Left lung (tissue), 14 donors: ENCODE measurements around the gene TMEM147. TPM values are rescaled to one million over a fixed set of nuclear protein-coding genes. Genes with fewer than 3 reads are reported as not detected.
A peak's percentile ranks its signal among the peaks of the same experiment; 100 is the strongest.

Experiments
- ATAC-seq: fragments of 200-7000 bp; cut with Tn5 transposase; one replicate; pipeline ENCODE4 v1.9.1; 2020; ENCODE audit warnings: moderate library complexity
- DNase-seq, 4 donors: peaks; one replicate each; pipeline ENCODE4 v3.0.0-alpha.2; 2013 to 2020
- H3K27ac ChIP-seq, 2 donors: fragments of 200-600 bp; sonication (generic) in 1 of 2; one replicate each; pipeline versions ENCODE4 v1.5.0 to v1.8.0; 2020 to 2021
- H3K27me3 ChIP-seq, 2 donors: fragments of 200-600 bp; sonication (generic) in 1 of 2; one replicate each; pipeline versions ENCODE4 v1.5.0 to v1.8.0; 2020 to 2021
- H3K36me3 ChIP-seq, 2 donors: fragments of 200-600 bp; sonication (generic) in 1 of 2; one replicate each; pipeline versions ENCODE4 v1.5.0 to v1.8.0; 2020 to 2021
- H3K4me1 ChIP-seq, 2 donors: fragments of 200-600 bp; one replicate each; pipeline ENCODE4 v1.8.0; 2021
- H3K4me3 ChIP-seq, 2 donors: fragments of 200-600 bp; sonication (generic) in 1 of 2; one replicate each; pipeline versions ENCODE4 v1.5.0 to v1.8.0; 2020 to 2021; ENCODE audit warnings: mild to moderate bottlenecking in 1 of 2
- H3K9me3 ChIP-seq, 2 donors: fragments of 200-600 bp; sonication (generic) in 1 of 2; one replicate each; pipeline versions ENCODE4 v1.5.0 to v1.8.0; 2020 to 2021
- intact Hi-C, 2 donors: fragments of 100-400 bp; cut with DNase I; formaldehyde crosslinking; loops; one replicate each; pipeline versions ENCODE4 v1.11.2 to v1.14.2; 2022
- long read RNA-seq, 12 donors: library from polyadenylated mRNA in 2 of 12; unstranded in 2 of 12; transcript quantifications; one replicate each; pipeline ENCODE4 v2.0.0 and lab custom pipeline, GENCODE V29; 2019 to 2026
- polyA plus RNA-seq, 6 donors: library from polyadenylated mRNA; unstranded; fragments of 120-200 nt; gene quantifications; one replicate each; pipeline ENCODE4 v1.2.1, GENCODE V29; 2013; ENCODE audit not compliant: insufficient read length in 6 of 6
- total RNA-seq, 2 donors: library from RNA; stranded (reverse); fragmentation: NEBNext Ultra II Directional; extraction: Animal tissue kit (Norgen Biotek cat#: 25700); gene quantifications; one replicate each; pipeline ENCODE4 v1.2.1, GENCODE V29; 2021
- TF ChIP-seq, protein P1 (sequence below), 2 donors: fragments of 200-600 bp; sonication (generic) in 1 of 2; IDR thresholded peaks; one replicate each; pipeline versions ENCODE4 v1.5.0 to v1.8.0; 2021; ENCODE audit warnings: antibody characterized with exemption in 2 of 2
- donor health status: DM: no; HTN: yes; CAD: no.
- donor health status: DM: no; HTN: no; CAD: no.

Gene TMEM147, protein sequence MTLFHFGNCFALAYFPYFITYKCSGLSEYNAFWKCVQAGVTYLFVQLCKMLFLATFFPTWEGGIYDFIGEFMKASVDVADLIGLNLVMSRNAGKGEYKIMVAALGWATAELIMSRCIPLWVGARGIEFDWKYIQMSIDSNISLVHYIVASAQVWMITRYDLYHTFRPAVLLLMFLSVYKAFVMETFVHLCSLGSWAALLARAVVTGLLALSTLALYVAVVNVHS
- 100 to 1,000 TPM in 1 of 2 donors, 10 to 100 TPM in 1; 98.3 to 112 TPM for total RNA-seq
- polyA plus RNA-seq, result 10 to 100 TPM; 52.7 to 62.3 (median 55.2) TPM
- long read RNA-seq, donor 1, transcript TMEM147-207 (2 exons, 1,783 nt), result minor isoform, 5 of 136 reads
- long read RNA-seq, donor 1, transcript TMEM147-201 (7 exons, 899 nt), result major isoform, 62 of 136 reads
- long read RNA-seq, donor 1, partial matches to known transcripts, result 56 of 136 reads
- long read RNA-seq, donor 1, other reads (novel, unspliced or antisense), result 0 of 136 reads
- long read RNA-seq, donor 2, transcript TMEM147-201 (7 exons, 899 nt), result major isoform, 50 of 96 reads
- long read RNA-seq, donor 2, transcript TMEM147-207 (2 exons, 1,783 nt), result minor isoform, 6 of 96 reads
- long read RNA-seq, donor 2, partial matches to known transcripts, result 28 of 96 reads
- long read RNA-seq, donor 2, other reads (novel, unspliced or antisense), result 0 of 96 reads
- long read RNA-seq, donor 3, transcript TMEM147-207 (2 exons, 1,783 nt), result minor isoform, 5 of 103 reads
- long read RNA-seq, donor 3, transcript TMEM147-201 (7 exons, 899 nt), result major isoform, 54 of 103 reads
- long read RNA-seq, donor 3, partial matches to known transcripts, result 39 of 103 reads
- long read RNA-seq, donor 3, other reads (novel, unspliced or antisense), result 0 of 103 reads
- long read RNA-seq, donor 4, transcript TMEM147-201 (7 exons, 899 nt), result major isoform, 149 of 157 reads
- long read RNA-seq, donor 4, partial matches to known transcripts, result 1 of 157 reads
- long read RNA-seq, donor 4, other reads (novel, unspliced or antisense), result 3 of 157 reads
- long read RNA-seq, donor 5, transcript TMEM147-201 (7 exons, 899 nt), result major isoform, 47 of 86 reads
- long read RNA-seq, donor 5, partial matches to known transcripts, result 29 of 86 reads
- long read RNA-seq, donor 5, other reads (novel, unspliced or antisense), result 0 of 86 reads
- long read RNA-seq, donor 6, transcript TMEM147-201 (7 exons, 899 nt), result major isoform, 50 of 109 reads
- long read RNA-seq, donor 6, transcript TMEM147-207 (2 exons, 1,783 nt), result minor isoform, 8 of 109 reads
- long read RNA-seq, donor 6, partial matches to known transcripts, result 46 of 109 reads
- long read RNA-seq, donor 6, other reads (novel, unspliced or antisense), result 0 of 109 reads
- long read RNA-seq, donor 7, transcript TMEM147-201 (7 exons, 899 nt), result major isoform, 20 of 55 reads
- long read RNA-seq, donor 7, partial matches to known transcripts, result 29 of 55 reads
- long read RNA-seq, donor 7, other reads (novel, unspliced or antisense), result 0 of 55 reads
- long read RNA-seq, donor 8, transcript TMEM147-201 (7 exons, 899 nt), result major isoform, 40 of 74 reads
- long read RNA-seq, donor 8, partial matches to known transcripts, result 22 of 74 reads
- long read RNA-seq, donor 8, other reads (novel, unspliced or antisense), result 0 of 74 reads
- long read RNA-seq, donor 9, partial matches to known transcripts, result 0 of 2 reads
- long read RNA-seq, donor 9, other reads (novel, unspliced or antisense), result 0 of 2 reads
- long read RNA-seq, donor 10, transcript TMEM147-201 (7 exons, 899 nt), result major isoform, 236 of 269 reads
- long read RNA-seq, donor 10, transcript TMEM147-202 (6 exons, 935 nt), result minor isoform, 14 of 269 reads
- long read RNA-seq, donor 10, partial matches to known transcripts, result 2 of 269 reads
- long read RNA-seq, donor 10, other reads (novel, unspliced or antisense), result 13 of 269 reads
- long read RNA-seq, donor 11, result 0 reads
- long read RNA-seq, donor 12, transcript TMEM147-201 (7 exons, 899 nt), result major isoform, 39 of 84 reads
- long read RNA-seq, donor 12, partial matches to known transcripts, result 39 of 84 reads
- long read RNA-seq, donor 12, other reads (novel, unspliced or antisense), result 0 of 84 reads

DNA sequence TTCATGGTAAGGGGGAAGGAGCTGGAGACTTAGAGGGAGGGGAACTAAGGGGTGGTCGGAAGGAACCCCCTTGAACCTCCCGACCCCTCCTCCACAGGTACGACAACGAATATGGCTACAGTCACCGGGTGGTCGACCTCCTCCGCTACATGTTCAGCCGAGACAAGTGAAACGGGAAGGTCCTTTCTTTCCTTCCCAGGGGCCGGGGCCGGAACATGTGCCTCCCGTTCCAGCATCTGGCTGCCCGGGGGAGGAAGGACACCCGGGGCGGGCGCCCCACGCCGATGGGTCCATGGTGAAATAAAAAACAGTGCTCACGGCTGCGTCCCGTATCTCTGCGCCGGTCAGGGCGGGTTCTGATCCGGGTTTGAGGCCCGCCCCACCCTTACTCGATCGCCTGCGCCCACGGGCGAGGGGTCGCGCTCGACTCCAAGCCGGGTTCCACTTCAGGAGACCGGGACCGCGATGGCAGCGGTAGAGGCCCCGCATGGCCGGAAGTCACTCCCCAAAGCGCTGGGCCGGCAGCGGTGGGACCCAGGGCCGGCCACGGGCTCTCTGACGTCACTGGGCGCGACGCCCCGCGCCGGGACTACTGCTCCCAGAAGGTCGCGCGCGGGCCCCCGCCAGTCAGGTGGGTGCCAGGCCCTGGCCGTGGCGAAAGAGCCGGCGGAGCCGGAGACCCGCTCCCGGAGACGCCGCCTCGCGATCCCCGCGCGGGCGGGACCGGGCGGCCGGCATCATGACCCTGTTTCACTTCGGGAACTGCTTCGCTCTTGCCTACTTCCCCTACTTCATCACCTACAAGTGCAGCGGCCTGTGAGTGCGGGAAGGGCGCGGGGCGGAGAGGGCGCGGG, at the start of gene TMEM147:
Gene TMEM147, plus strand, starts transcription at position 626 of the 854 bp plus-strand sequence. Its CDS starts 114 bp downstream, at position 740.
- TF ChIP-seq, protein P1, sequence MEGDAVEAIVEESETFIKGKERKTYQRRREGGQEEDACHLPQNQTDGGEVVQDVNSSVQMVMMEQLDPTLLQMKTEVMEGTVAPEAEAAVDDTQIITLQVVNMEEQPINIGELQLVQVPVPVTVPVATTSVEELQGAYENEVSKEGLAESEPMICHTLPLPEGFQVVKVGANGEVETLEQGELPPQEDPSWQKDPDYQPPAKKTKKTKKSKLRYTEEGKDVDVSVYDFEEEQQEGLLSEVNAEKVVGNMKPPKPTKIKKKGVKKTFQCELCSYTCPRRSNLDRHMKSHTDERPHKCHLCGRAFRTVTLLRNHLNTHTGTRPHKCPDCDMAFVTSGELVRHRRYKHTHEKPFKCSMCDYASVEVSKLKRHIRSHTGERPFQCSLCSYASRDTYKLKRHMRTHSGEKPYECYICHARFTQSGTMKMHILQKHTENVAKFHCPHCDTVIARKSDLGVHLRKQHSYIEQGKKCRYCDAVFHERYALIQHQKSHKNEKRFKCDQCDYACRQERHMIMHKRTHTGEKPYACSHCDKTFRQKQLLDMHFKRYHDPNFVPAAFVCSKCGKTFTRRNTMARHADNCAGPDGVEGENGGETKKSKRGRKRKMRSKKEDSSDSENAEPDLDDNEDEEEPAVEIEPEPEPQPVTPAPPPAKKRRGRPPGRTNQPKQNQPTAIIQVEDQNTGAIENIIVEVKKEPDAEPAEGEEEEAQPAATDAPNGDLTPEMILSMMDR (IDR thresholded peaks at IDR 0.05), result no peak
- intact Hi-C loops, result no loop called here
- peak; percentile 98 for ATAC-seq

DNA sequence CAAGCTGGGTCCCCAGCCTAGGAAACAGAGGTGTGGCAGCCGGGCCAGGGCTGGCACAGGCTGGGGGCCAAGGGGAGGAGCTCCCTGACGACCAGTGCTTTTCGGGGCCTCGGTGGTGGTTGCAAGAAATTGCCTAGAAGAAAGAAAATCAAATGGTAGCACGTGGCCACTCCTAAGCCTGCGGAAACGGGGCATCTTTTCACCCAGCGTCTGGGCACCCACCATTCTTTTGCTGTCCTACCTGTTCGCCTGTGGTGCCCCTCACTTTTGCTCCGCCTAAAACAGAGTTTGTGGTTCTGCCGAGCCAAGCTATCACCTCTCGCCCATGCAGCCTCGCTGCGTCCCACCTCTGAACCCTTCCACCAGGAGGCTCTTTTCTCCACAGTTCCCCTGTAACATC, 48.0 kb upstream of the TMEM147 start:
- ATAC-seq (no peak), DNase-seq (no peak)
- Histone ChIP-seq H3K36me3 (no peaks in the 10 kb centered on the region), H3K9me3 (no peaks in the 10 kb centered on the region), H3K27ac (no peak overlapping the region), H3K27me3 (peaks cover 0 to 3% of the 10 kb centered on the region in 2 donors), H3K4me1 (peaks cover 0 to 8% of the 10 kb centered on the region in 2 donors), H3K4me3 (no peak overlapping the region)
- intact Hi-C loops, result loop anchor here in 1 of 2 donors (10.0 kb wide), 1 partner anchor 143 kb away; the partner anchor contains the start of gene FFAR3
- TF ChIP-seq, protein P1 (IDR thresholded peaks at IDR 0.05), result no peak

More for the DNA sequence above, at the start of gene TMEM147:
- Histone ChIP-seq H3K27ac (peak within 1 kb of the TSS; percentile 34 to 82), H3K4me3 (peak within 1 kb of the TSS; percentile 75 to 95), H3K4me1 (peaks cover 9 to 23% of the 10 kb centered on the region in 2 donors), H3K27me3 (no peaks in the 10 kb centered on the region), H3K9me3 (no peaks in the 10 kb centered on the region), H3K36me3 (peaks cover 0 to 7% of the 10 kb centered on the region in 2 donors)
- DNase-seq, result peak; percentile 88 to 98 (median 94)

DNA sequence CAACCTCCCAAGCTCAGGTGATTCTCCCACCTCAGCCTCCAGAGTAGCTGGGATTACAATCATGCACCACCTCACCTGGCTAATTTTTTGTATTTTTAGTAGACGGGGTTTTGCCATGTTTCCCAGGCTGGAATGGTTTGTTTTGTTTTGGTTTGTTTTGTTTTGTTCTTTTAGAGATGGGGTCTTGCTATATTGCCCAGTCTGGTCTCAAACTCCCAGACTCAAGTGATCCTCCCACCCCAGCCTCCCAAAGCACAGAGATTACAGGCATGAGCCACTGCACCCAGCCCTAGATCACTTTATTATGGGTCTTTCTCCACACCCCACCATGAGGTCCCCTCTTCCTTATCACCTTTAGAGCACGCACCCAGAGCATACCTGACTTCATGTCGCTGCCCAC, 47.2 kb upstream of the TMEM147 start:
- intact Hi-C loops, result loop anchor here in 1 of 2 donors (10.0 kb wide), 1 partner anchor 143 kb away; the partner anchor contains the start of gene FFAR3
- peaks cover 0 to 8% of the 10 kb centered on the region in 2 donors for H3K4me1 ChIP-seq

More for the DNA sequence above, 47.2 kb upstream of the TMEM147 start:
- DNase-seq, result no peak
- ATAC-seq, result no peak
- H3K36me3 ChIP-seq, result no peaks in the 10 kb centered on the region
- H3K27ac ChIP-seq, result no peak overlapping the region
- TF ChIP-seq, protein P1 (IDR thresholded peaks at IDR 0.05), result no peak
- no peak overlapping the region for H3K4me3 ChIP-seq
- H3K9me3 ChIP-seq, result no peaks in the 10 kb centered on the region
- peaks cover 0 to 3% of the 10 kb centered on the region in 2 donors for H3K27me3 ChIP-seq
